ENCODE results near the gene EXOC6B.

DNA sequence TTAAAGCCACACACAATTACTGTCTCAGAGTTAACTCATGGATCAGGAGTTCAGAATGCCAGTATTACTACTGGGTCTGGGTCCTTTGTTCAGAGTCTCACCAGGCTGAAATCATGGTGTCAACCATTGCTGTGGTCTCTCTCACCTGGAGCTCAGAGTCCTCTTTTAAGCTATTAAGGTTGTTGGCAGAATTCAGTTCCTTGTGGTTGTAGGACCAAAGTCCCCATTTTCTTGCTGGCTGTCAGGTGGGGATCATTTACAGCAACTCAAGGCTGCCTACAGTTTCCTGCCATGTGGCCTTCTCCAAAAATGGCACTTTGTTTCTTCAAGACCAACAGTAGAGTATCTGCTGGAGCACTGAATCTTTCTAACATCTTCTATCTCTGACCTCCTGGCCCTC, 113.5 kb downstream of the EXOC6B start:
- TF ChIP-seq ZFP3 (CRISPR knock-in tag; IDR thresholded peaks at IDR 0.05) (no peak), ARNTL (CRISPR knock-in tag; IDR thresholded peaks at IDR 0.05; ENCODE audit: borderline replicate concordance, low read depth) (no peak), SNAI2 (CRISPR knock-in tag; IDR thresholded peaks at IDR 0.05) (no peak), OSR1 (CRISPR knock-in tag; IDR thresholded peaks at IDR 0.05) (no peak), PPARA (CRISPR knock-in tag; IDR thresholded peaks at IDR 0.05; ENCODE audit: borderline replicate concordance) (no peak), CSDC2 (CRISPR knock-in tag; IDR thresholded peaks at IDR 0.05) (no peak), RARB (CRISPR knock-in tag; IDR thresholded peaks at IDR 0.05) (no peak), BACH2 (CRISPR knock-in tag; IDR thresholded peaks at IDR 0.05; ENCODE audit: borderline replicate concordance) (no peak), TCF4 (CRISPR knock-in tag; IDR thresholded peaks at IDR 0.05; ENCODE audit: borderline replicate concordance) (no peak), ZNF70 (CRISPR knock-in tag; IDR thresholded peaks at IDR 0.05) (no peak)
- TF ChIP-seq, protein P1, sequence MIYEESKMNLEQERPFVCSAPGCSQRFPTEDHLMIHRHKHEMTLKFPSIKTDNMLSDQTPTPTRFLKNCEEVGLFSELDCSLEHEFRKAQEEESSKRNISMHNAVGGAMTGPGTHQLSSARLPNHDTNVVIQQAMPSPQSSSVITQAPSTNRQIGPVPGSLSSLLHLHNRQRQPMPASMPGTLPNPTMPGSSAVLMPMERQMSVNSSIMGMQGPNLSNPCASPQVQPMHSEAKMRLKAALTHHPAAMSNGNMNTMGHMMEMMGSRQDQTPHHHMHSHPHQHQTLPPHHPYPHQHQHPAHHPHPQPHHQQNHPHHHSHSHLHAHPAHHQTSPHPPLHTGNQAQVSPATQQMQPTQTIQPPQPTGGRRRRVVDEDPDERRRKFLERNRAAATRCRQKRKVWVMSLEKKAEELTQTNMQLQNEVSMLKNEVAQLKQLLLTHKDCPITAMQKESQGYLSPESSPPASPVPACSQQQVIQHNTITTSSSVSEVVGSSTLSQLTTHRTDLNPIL (CRISPR knock-in tag; IDR thresholded peaks at IDR 0.05; ENCODE audit: low read depth): no peak
- TF ChIP-seq, protein P2, sequence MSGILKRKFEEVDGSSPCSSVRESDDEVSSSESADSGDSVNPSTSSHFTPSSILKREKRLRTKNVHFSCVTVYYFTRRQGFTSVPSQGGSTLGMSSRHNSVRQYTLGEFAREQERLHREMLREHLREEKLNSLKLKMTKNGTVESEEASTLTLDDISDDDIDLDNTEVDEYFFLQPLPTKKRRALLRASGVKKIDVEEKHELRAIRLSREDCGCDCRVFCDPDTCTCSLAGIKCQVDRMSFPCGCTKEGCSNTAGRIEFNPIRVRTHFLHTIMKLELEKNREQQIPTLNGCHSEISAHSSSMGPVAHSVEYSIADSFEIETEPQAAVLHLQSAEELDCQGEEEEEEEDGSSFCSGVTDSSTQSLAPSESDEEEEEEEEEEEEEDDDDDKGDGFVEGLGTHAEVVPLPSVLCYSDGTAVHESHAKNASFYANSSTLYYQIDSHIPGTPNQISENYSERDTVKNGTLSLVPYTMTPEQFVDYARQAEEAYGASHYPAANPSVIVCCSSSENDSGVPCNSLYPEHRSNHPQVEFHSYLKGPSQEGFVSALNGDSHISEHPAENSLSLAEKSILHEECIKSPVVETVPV (CRISPR knock-in tag; IDR thresholded peaks at IDR 0.05): no peak
- TF ChIP-seq, protein P3, sequence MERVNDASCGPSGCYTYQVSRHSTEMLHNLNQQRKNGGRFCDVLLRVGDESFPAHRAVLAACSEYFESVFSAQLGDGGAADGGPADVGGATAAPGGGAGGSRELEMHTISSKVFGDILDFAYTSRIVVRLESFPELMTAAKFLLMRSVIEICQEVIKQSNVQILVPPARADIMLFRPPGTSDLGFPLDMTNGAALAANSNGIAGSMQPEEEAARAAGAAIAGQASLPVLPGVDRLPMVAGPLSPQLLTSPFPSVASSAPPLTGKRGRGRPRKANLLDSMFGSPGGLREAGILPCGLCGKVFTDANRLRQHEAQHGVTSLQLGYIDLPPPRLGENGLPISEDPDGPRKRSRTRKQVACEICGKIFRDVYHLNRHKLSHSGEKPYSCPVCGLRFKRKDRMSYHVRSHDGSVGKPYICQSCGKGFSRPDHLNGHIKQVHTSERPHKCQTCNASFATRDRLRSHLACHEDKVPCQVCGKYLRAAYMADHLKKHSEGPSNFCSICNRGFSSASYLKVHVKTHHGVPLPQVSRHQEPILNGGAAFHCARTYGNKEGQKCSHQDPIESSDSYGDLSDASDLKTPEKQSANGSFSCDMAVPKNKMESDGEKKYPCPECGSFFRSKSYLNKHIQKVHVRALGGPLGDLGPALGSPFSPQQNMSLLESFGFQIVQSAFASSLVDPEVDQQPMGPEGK (CRISPR knock-in tag; IDR thresholded peaks at IDR 0.05; ENCODE audit: borderline replicate concordance): no peak

Data from SK-N-SH treated with all-trans-retinoic acid at 6 μM for 48 hours (cell line).